DOHH2 (cell line): ENCODE measurements around the gene IL1RAPL1.

ENCODE experiments used
- H3F3A ChIP-seq: fragments of 200-600 bp; sonication (generic), shearing (Covaris generic); 2 replicates; pipeline ENCODE4 v1.6.0; 2016; ENCODE audit warnings: antibody characterized with exemption, mild to moderate bottlenecking; ENCODE audit not compliant: control insufficient read depth, insufficient read depth
- H3K27ac ChIP-seq: fragments of 200-600 bp; sonication (generic); 2 replicates; pipeline ENCODE4 v1.5.1; 2014; ENCODE audit warnings: low read depth, mild to moderate bottlenecking, low read length, moderate library complexity
- H3K27me3 ChIP-seq: fragments of 200-600 bp; sonication (generic); 2 replicates; pipeline ENCODE4 v1.6.1; 2014; ENCODE audit warnings: mild to moderate bottlenecking, low read length, mixed read lengths; ENCODE audit not compliant: control insufficient read depth
- H3K36me3 ChIP-seq: fragments of 200-600 bp; sonication (generic); 2 replicates; pipeline ENCODE4 v1.6.1; 2014; ENCODE audit warnings: mild to moderate bottlenecking, low read length, moderate library complexity, mixed read lengths; ENCODE audit not compliant: control insufficient read depth
- H3K4me1 ChIP-seq: fragments of 200-600 bp; sonication (generic); 2 replicates; pipeline ENCODE4 v1.6.1; 2014; ENCODE audit warnings: mild to moderate bottlenecking, low read length, mixed read lengths; ENCODE audit not compliant: control insufficient read depth
- H3K4me2 ChIP-seq: fragments of 200-600 bp; sonication (generic); 2 replicates; pipeline ENCODE4 v1.6.0; 2014; ENCODE audit warnings: mild to moderate bottlenecking, low read length, moderate library complexity
- H3K4me3 ChIP-seq: fragments of 200-600 bp; sonication (generic); 2 replicates; pipeline ENCODE4 v1.5.1; 2014; ENCODE audit warnings: mild to moderate bottlenecking, low read length, mixed read lengths
- H3K79me2 ChIP-seq: fragments of 200-600 bp; sonication (generic); 2 replicates; pipeline ENCODE4 v1.6.1; 2014; ENCODE audit warnings: mild to moderate bottlenecking, low read length, mixed read lengths; ENCODE audit not compliant: control insufficient read depth
- H3K9me2 ChIP-seq: fragments of 200-600 bp; sonication (generic); replicated peaks from 2 replicates; pipeline ENCODE4 v1.6.1; 2014; ENCODE audit warnings: mild to moderate bottlenecking, low read length, mixed read lengths; ENCODE audit not compliant: control insufficient read depth
- H3K9me3 ChIP-seq: fragments of 200-600 bp; sonication (generic); 2 replicates; pipeline ENCODE4 v1.6.1; 2014; ENCODE audit warnings: antibody characterized with exemption, low read length, mixed read lengths; ENCODE audit not compliant: control insufficient read depth, insufficient read depth
- H4K20me1 ChIP-seq: fragments of 200-600 bp; sonication (generic); 2 replicates; pipeline ENCODE4 v1.6.0; 2014; ENCODE audit warnings: low read depth, mild to moderate bottlenecking, antibody characterized with exemption, low read length, moderate library complexity; ENCODE audit not compliant: control insufficient read depth, insufficient read depth
- CTCF ChIP-seq: fragments of 200-600 bp; sonication (generic); IDR thresholded peaks from one replicate; pipeline ENCODE4 v1.5.1; 2014; ENCODE audit warnings: antibody characterized with exemption, mild to moderate bottlenecking, low read depth, low read length; ENCODE audit not compliant: poor library complexity, severe bottlenecking
- EZH2phosphoT487 ChIP-seq: fragments of 200-600 bp; sonication (generic); IDR thresholded peaks from 2 replicates; pipeline ENCODE4 v1.6.1; 2017; ENCODE audit warnings: borderline replicate concordance, mild to moderate bottlenecking, antibody characterized with exemption, low read length, moderate library complexity, mixed read lengths

Gene IL1RAPL1

GRCh38 chrX:29648161-29648560 lies 1060.9 kb downstream of the IL1RAPL1 start:
- Histone ChIP-seq H3K79me2 (no peaks in the 10 kb centered on the region), H3F3A (no peaks in the 10 kb centered on the region), H4K20me1 (no peaks in the 10 kb centered on the region), H3K27ac (no peak overlapping the region), H3K4me1 (no peaks in the 10 kb centered on the region), H3K36me3 (no peaks in the 10 kb centered on the region), H3K27me3 (no peaks in the 10 kb centered on the region), H3K4me2 (no peak overlapping the region), H3K4me3 (no peak overlapping the region), H3K9me2 (no peaks in the 10 kb centered on the region), H3K9me3 (no peaks in the 10 kb centered on the region)
- no peak for TF ChIP-seq EZH2phosphoT487
- TF ChIP-seq CTCF: no peak

GRCh38 chrX:29652484-29652883 lies 1065.2 kb downstream of the IL1RAPL1 start:
- Histone ChIP-seq H4K20me1 (no peaks in the 10 kb centered on the region), H3K4me2 (no peak overlapping the region), H3K79me2 (no peaks in the 10 kb centered on the region), H3K9me3 (no peaks in the 10 kb centered on the region), H3K36me3 (no peaks in the 10 kb centered on the region), H3K4me3 (no peak overlapping the region), H3K27me3 (no peaks in the 10 kb centered on the region), H3K9me2 (no peaks in the 10 kb centered on the region), H3K4me1 (no peaks in the 10 kb centered on the region), H3K27ac (no peak overlapping the region), H3F3A (no peaks in the 10 kb centered on the region)
- TF ChIP-seq EZH2phosphoT487 (no peak), CTCF (no peak)

GRCh38 chrX:29653721-29654120 lies 1066.5 kb downstream of the IL1RAPL1 start:
- no peaks in the 10 kb centered on the region for H3K9me3 ChIP-seq
- no peak overlapping the region for H3K4me2 ChIP-seq
- no peak for TF ChIP-seq EZH2phosphoT487
- TF ChIP-seq CTCF: no peak
- H3K9me2 ChIP-seq: no peaks in the 10 kb centered on the region
- no peaks in the 10 kb centered on the region for H3K27me3 ChIP-seq
- no peaks in the 10 kb centered on the region for H4K20me1 ChIP-seq
- H3K4me1 ChIP-seq: no peaks in the 10 kb centered on the region
- H3K27ac ChIP-seq: no peak overlapping the region
- no peak overlapping the region for H3K4me3 ChIP-seq
- H3F3A ChIP-seq: no peaks in the 10 kb centered on the region
- no peaks in the 10 kb centered on the region for H3K36me3 ChIP-seq
- no peaks in the 10 kb centered on the region for H3K79me2 ChIP-seq

GRCh38 chrX:29659911-29660310 lies 1072.7 kb downstream of the IL1RAPL1 start:
- Histone ChIP-seq H3K27me3 (no peaks in the 10 kb centered on the region), H3K36me3 (no peaks in the 10 kb centered on the region), H3K9me3 (no peaks in the 10 kb centered on the region), H3F3A (no peaks in the 10 kb centered on the region), H3K9me2 (no peaks in the 10 kb centered on the region), H3K79me2 (no peaks in the 10 kb centered on the region), H3K4me2 (no peak overlapping the region), H3K4me1 (no peaks in the 10 kb centered on the region), H3K27ac (no peak overlapping the region), H3K4me3 (no peak overlapping the region), H4K20me1 (no peaks in the 10 kb centered on the region)
- no peak for TF ChIP-seq EZH2phosphoT487
- TF ChIP-seq CTCF: no peak
